ENCODE measurements around the gene XRRA1. TPM values are rescaled to one million over a fixed set of nuclear protein-coding genes. Genes with fewer than 3 reads are reported as not detected.
"Not testable (repeated sequence)": the region's sequence is repeated elsewhere in the genome, so short reads cannot be mapped to it uniquely, and the experiment has no call there.

XRRA1 gene
- polyA plus RNA-seq, 4 donors, result 0.27 to 18.2 (median 4.6) TPM

DNA sequence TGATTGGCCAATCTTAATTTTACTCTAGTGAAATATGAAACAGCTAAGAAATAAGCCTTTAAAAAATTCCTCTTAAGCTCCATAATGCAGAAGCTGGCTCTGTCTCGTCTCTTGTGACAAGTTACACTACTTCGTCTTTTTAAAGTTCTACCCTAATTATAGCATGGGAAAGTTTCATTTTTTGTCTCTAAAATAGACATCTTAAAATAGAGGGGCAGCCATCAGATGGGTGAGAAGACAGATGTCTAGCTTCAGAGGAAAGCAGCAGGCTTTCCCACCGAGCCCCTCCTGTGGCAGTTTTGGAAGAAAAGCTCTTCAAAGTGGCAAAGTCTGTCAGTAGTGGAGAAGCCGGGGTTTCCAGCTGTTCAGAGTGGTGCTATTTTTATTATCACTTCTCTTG lies 39.5 kb downstream of the XRRA1 start:
- 60 to 88% (median 87%) methylated on average over 4 of the region's 4 CpGs for WGBS, 3 donors
- Histone ChIP-seq H3K4me1 (ENCODE audit: control insufficient read depth in 3 of 3, insufficient read depth in 2 of 3, low read depth in 1 of 3, low read length in 2 of 3) (no peaks in the 10 kb centered on the region), H3K9me3 (ENCODE audit: control insufficient read depth in 2 of 2, insufficient read depth in 1 of 2, low read depth in 1 of 2, low read length in 1 of 2) (no peaks in the 10 kb centered on the region), H3K36me3 (ENCODE audit: control insufficient read depth in 3 of 3, insufficient read depth in 2 of 3, low read depth in 1 of 3, low read length in 3 of 3) (peaks cover 0 to 36% (median 5%) of the 10 kb centered on the region in 3 donors), H3K27me3 (ENCODE audit: control insufficient read depth in 3 of 3, insufficient read depth in 3 of 3, low read length in 3 of 3) (no peaks in the 10 kb centered on the region), H3K4me3 (ENCODE audit: low read depth in 1 of 3, low read length in 3 of 3) (no peak overlapping the region), H3K27ac (ENCODE audit: low read depth in 1 of 3, low read length in 2 of 3) (no peak overlapping the region)
- no peak for DNase-seq
- FAIRE-seq, result no peak

DNA sequence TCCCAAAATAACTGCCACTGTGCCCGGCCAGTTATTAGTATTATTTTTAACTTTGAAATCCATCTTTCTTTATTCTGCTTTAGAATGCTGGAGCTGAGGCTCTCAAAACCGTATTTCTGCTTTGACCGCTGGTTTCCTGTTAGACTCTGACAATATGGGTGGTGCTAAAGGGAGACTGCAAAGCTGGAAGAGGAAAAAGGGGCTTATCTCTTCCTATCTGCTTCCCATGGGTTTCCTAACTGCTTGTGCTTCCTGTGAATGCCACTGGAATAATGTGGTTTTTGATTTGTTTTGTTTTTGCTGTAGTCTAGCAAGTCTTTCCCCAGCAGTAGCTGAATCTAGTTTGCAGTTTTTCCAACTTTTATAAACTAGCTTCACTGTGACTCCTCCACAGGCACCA lies 43.6 kb downstream of the XRRA1 start:
- Histone ChIP-seq H3K9me3 (ENCODE audit: control insufficient read depth in 2 of 2, insufficient read depth in 1 of 2, low read depth in 1 of 2, low read length in 1 of 2) (peaks cover 0 to 2% of the 10 kb centered on the region in 2 donors), H3K27ac (ENCODE audit: low read depth in 1 of 3, low read length in 2 of 3) (peak overlapping the region in 1 of 3 donors; percentile 35), H3K36me3 (ENCODE audit: control insufficient read depth in 3 of 3, insufficient read depth in 2 of 3, low read depth in 1 of 3, low read length in 3 of 3) (peaks cover 0 to 36% (median 3%) of the 10 kb centered on the region in 3 donors), H3K4me3 (ENCODE audit: low read depth in 1 of 3, low read length in 3 of 3) (no peak overlapping the region), H3K4me1 (ENCODE audit: control insufficient read depth in 3 of 3, insufficient read depth in 2 of 3, low read depth in 1 of 3, low read length in 2 of 3) (no peaks in the 10 kb centered on the region), H3K27me3 (ENCODE audit: control insufficient read depth in 3 of 3, insufficient read depth in 3 of 3, low read length in 3 of 3) (no peaks in the 10 kb centered on the region)
- DNase-seq (no peak), FAIRE-seq (no peak)
- WGBS, 3 donors, result 57 to 85% (median 82%) methylated on average over 3 of the region's 3 CpGs

GRCh38 chr11:74902342-74902741 lies 46.5 kb downstream of the XRRA1 start:
- Histone ChIP-seq H3K27ac (ENCODE audit: low read depth in 1 of 3, low read length in 2 of 3) (no peak overlapping the region), H3K4me1 (ENCODE audit: control insufficient read depth in 3 of 3, insufficient read depth in 2 of 3, low read depth in 1 of 3, low read length in 2 of 3) (no peaks in the 10 kb centered on the region), H3K36me3 (ENCODE audit: control insufficient read depth in 3 of 3, insufficient read depth in 2 of 3, low read depth in 1 of 3, low read length in 3 of 3) (peaks cover 0 to 23% (median 3%) of the 10 kb centered on the region in 3 donors), H3K4me3 (ENCODE audit: low read depth in 1 of 3, low read length in 3 of 3) (no peak overlapping the region), H3K27me3 (ENCODE audit: control insufficient read depth in 3 of 3, insufficient read depth in 3 of 3, low read length in 3 of 3) (no peaks in the 10 kb centered on the region), H3K9me3 (ENCODE audit: control insufficient read depth in 2 of 2, insufficient read depth in 1 of 2, low read depth in 1 of 2, low read length in 1 of 2) (peaks cover 0 to 7% of the 10 kb centered on the region in 2 donors)
- DNase-seq, result no peak
- FAIRE-seq, result no peak
- WGBS, 3 donors, result 94 to 100% (median 98%) methylated on average over 4 of the region's 4 CpGs

- H3K9me3 ChIP-seq (ENCODE audit: control insufficient read depth in 2 of 2, insufficient read depth in 1 of 2, low read depth in 1 of 2, low read length in 1 of 2), result peaks cover 0 to 15% of the 10 kb centered on the region in 2 donors
- DNase-seq (no peak), FAIRE-seq (no peak)
- no peaks in the 10 kb centered on the region for H3K27me3 ChIP-seq (ENCODE audit: control insufficient read depth in 3 of 3, insufficient read depth in 3 of 3, low read length in 3 of 3)
- H3K27ac ChIP-seq (ENCODE audit: low read depth in 1 of 3, low read length in 2 of 3), result no peak overlapping the region
- 62 to 83% (median 80%) methylated on average over 5 of the region's 5 CpGs for WGBS, 3 donors
- H3K4me3 ChIP-seq (ENCODE audit: low read depth in 1 of 3, low read length in 3 of 3), result no peak overlapping the region
- no peaks in the 10 kb centered on the region for H3K4me1 ChIP-seq (ENCODE audit: control insufficient read depth in 3 of 3, insufficient read depth in 2 of 3, low read depth in 1 of 3, low read length in 2 of 3)
- H3K36me3 ChIP-seq (ENCODE audit: control insufficient read depth in 3 of 3, insufficient read depth in 2 of 3, low read depth in 1 of 3, low read length in 3 of 3), result peaks cover 0 to 17% (median 0%) of the 10 kb centered on the region in 3 donors
Observed at GRCh38 chr11:74896311-74896710, 52.6 kb downstream of the XRRA1 start.

DNA sequence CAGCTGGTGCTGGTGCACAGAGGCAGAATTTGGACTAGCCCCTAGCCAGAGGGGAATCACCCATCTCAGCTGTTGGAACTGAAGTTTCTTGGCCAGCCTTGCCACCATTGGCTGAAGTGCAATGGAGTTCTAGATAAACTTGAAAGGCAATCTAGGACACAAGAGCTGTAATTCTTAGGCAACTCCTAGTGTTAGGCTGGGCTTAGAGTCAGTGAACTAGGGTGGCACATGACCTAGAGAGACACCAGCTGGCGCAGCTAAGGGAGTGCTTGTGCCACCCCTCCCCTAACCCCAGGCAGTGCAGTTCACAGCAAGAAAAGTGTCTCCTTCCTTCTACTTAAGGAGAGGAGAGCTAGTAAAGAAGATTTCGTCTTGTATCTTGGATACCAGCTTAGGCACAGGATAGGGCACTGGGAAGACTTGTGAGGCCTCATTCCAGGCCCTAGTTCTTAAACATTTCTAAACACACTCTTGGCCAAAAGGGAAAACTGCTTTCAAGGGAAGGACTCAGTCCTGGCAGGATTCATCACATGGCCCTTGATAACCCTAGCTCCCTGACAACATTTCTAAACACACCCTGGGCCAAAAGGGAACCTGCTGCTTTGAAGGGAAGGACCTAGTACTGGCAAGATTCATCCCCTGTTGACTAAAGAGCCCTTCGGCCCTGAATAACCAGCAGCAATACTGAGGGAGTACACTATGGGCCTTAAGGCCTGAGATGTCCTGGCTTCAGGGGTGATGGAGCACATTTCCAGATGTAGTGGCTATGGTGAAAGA lies 53.4 kb downstream of the XRRA1 start:
- no peak overlapping the region for H3K4me3 ChIP-seq (ENCODE audit: low read depth in 1 of 3, low read length in 3 of 3)
- peaks cover 0 to 15% of the 10 kb centered on the region in 2 donors for H3K9me3 ChIP-seq (ENCODE audit: control insufficient read depth in 2 of 2, insufficient read depth in 1 of 2, low read depth in 1 of 2, low read length in 1 of 2)
- FAIRE-seq (no peak), DNase-seq (no peak)
- H3K36me3 ChIP-seq (ENCODE audit: control insufficient read depth in 3 of 3, insufficient read depth in 2 of 3, low read depth in 1 of 3, low read length in 3 of 3), result peaks cover 0 to 17% (median 0%) of the 10 kb centered on the region in 3 donors
- WGBS, 3 donors, result 85 to 99% (median 95%) methylated on average over 3 of the region's 3 CpGs
- H3K27ac ChIP-seq (ENCODE audit: low read depth in 1 of 3, low read length in 2 of 3), result no peak overlapping the region
- no peaks in the 10 kb centered on the region for H3K27me3 ChIP-seq (ENCODE audit: control insufficient read depth in 3 of 3, insufficient read depth in 3 of 3, low read length in 3 of 3)
- no peaks in the 10 kb centered on the region for H3K4me1 ChIP-seq (ENCODE audit: control insufficient read depth in 3 of 3, insufficient read depth in 2 of 3, low read depth in 1 of 3, low read length in 2 of 3)

GRCh38 chr11:74893015-74893414 lies 55.9 kb downstream of the XRRA1 start:
- Histone ChIP-seq H3K36me3 (ENCODE audit: control insufficient read depth in 3 of 3, insufficient read depth in 2 of 3, low read depth in 1 of 3, low read length in 3 of 3) (peaks cover 0 to 16% (median 0%) of the 10 kb centered on the region in 3 donors), H3K9me3 (ENCODE audit: control insufficient read depth in 2 of 2, insufficient read depth in 1 of 2, low read depth in 1 of 2, low read length in 1 of 2) (peaks cover 0 to 12% of the 10 kb centered on the region in 2 donors)
- not testable (repeated sequence) for H3K4me1 ChIP-seq (ENCODE audit: control insufficient read depth in 3 of 3, insufficient read depth in 2 of 3, low read depth in 1 of 3, low read length in 2 of 3); H3K4me3 ChIP-seq (ENCODE audit: low read depth in 1 of 3, low read length in 3 of 3); H3K27me3 ChIP-seq (ENCODE audit: control insufficient read depth in 3 of 3, insufficient read depth in 3 of 3, low read length in 3 of 3); H3K27ac ChIP-seq (ENCODE audit: low read depth in 1 of 3, low read length in 2 of 3); FAIRE-seq; DNase-seq

DNA sequence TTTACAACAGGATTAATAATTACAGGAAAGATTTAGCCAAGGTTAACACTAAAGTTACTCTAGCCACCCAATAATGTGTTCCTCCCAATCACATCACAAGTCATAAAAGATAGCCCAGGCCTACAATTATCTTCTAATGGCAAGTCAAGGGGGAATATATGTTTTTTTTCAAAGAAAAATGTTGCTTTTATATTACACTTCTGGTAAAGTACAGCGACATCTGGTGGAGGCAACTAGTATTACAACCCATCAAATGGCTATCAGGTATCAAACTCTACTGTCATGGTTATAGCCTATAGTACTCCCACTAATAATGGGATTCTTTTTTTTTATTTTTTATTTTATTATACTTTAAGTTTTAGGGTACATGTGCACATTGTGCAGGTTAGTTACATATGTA lies 71.8 kb downstream of the XRRA1 start:
- H3K4me1 ChIP-seq (ENCODE audit: control insufficient read depth in 3 of 3, insufficient read depth in 2 of 3, low read depth in 1 of 3, low read length in 2 of 3), result no peaks in the 10 kb centered on the region
- H3K4me3 ChIP-seq (ENCODE audit: low read depth in 1 of 3, low read length in 3 of 3), result no peak overlapping the region
- H3K27me3 ChIP-seq (ENCODE audit: control insufficient read depth in 3 of 3, insufficient read depth in 3 of 3, low read length in 3 of 3), result no peaks in the 10 kb centered on the region
- peaks cover 4 to 16% (median 13%) of the 10 kb centered on the region in 3 donors for H3K36me3 ChIP-seq (ENCODE audit: control insufficient read depth in 3 of 3, insufficient read depth in 2 of 3, low read depth in 1 of 3, low read length in 3 of 3)
- FAIRE-seq (no peak), DNase-seq (no peak)
- 47 to 64% (median 64%) methylated on average over 1 of the region's 1 CpG for WGBS, 3 donors
- H3K9me3 ChIP-seq (ENCODE audit: control insufficient read depth in 2 of 2, insufficient read depth in 1 of 2, low read depth in 1 of 2, low read length in 1 of 2), result peaks cover 0 to 32% of the 10 kb centered on the region in 2 donors
- no peak overlapping the region for H3K27ac ChIP-seq (ENCODE audit: low read depth in 1 of 3, low read length in 2 of 3)

DNA sequence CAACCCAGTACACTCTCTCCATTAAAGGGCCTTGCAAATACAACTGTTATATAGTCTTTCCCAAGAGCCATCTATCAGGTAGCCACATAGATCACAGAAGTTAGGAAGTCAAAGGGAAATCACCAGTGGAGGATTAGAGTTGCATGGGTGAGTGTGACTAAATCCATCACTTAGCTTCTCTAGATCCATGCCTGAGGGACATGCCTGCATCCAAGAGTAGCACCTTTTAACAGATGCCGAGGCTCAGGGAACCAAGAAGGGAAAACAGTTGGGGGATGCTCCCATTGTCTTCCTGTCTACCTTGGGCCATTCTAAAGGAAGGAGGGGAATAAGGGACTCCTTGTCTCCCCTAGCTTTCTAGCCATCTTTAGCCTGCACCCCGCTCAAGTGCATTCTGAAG lies 77.9 kb downstream of the XRRA1 start:
- H3K4me3 ChIP-seq (ENCODE audit: low read depth in 1 of 3, low read length in 3 of 3), result no peak overlapping the region
- peaks cover 4 to 38% (median 22%) of the 10 kb centered on the region in 3 donors for H3K36me3 ChIP-seq (ENCODE audit: control insufficient read depth in 3 of 3, insufficient read depth in 2 of 3, low read depth in 1 of 3, low read length in 3 of 3)
- H3K4me1 ChIP-seq (ENCODE audit: control insufficient read depth in 3 of 3, insufficient read depth in 2 of 3, low read depth in 1 of 3, low read length in 2 of 3), result no peaks in the 10 kb centered on the region
- no peak for FAIRE-seq
- no peaks in the 10 kb centered on the region for H3K27me3 ChIP-seq (ENCODE audit: control insufficient read depth in 3 of 3, insufficient read depth in 3 of 3, low read length in 3 of 3)
- H3K27ac ChIP-seq (ENCODE audit: low read depth in 1 of 3, low read length in 2 of 3), result no peak overlapping the region
- WGBS, 3 donors, result 70 to 100% (median 95%) methylated on average over 2 of the region's 2 CpGs
- no peak for DNase-seq
- peaks cover 2 to 81% of the 10 kb centered on the region in 2 donors for H3K9me3 ChIP-seq (ENCODE audit: control insufficient read depth in 2 of 2, insufficient read depth in 1 of 2, low read depth in 1 of 2, low read length in 1 of 2)

Data from small intestine (tissue), 7 donors.